Lower lobe of right lung (tissue), 2 donors: ENCODE measurements around the gene FAM9A. TPM values are rescaled to one million over a fixed set of nuclear protein-coding genes. Genes with fewer than 3 reads are reported as not detected.

Experiments used
- ATAC-seq, 2 donors: fragments of 200-7000 bp; cut with Tn5 transposase; one replicate each; pipeline ENCODE4 v1.9.1; 2020 to 2022; ENCODE audit warnings: mild to moderate bottlenecking in 2 of 2, moderate library complexity in 2 of 2
- DNase-seq: peaks from one replicate; pipeline ENCODE4 v3.0.0-alpha.2; 2020
- H3K27ac ChIP-seq: fragments of 200-600 bp; one replicate; pipeline ENCODE4 v1.8.0; 2022
- H3K27me3 ChIP-seq: fragments of 200-600 bp; one replicate; pipeline ENCODE4 v1.8.0; 2022; ENCODE audit warnings: low read depth
- H3K36me3 ChIP-seq: fragments of 200-600 bp; one replicate; pipeline ENCODE4 v1.8.0; 2022; ENCODE audit warnings: mild to moderate bottlenecking
- H3K4me1 ChIP-seq: fragments of 200-600 bp; one replicate; pipeline ENCODE4 v1.8.0; 2022
- H3K4me3 ChIP-seq: fragments of 200-600 bp; one replicate; pipeline ENCODE4 v1.8.0; 2022; ENCODE audit warnings: mild to moderate bottlenecking
- H3K9me3 ChIP-seq: fragments of 200-600 bp; one replicate; pipeline ENCODE4 v1.8.0; 2022
- intact Hi-C: fragments of 100-400 bp; cut with DNase I; formaldehyde crosslinking; loops from one replicate; pipeline ENCODE4 v1.11.0; 2022
- total RNA-seq: library from RNA; stranded (reverse); fragmentation: NEBNext Ultra II Directional; extraction: Animal tissue kit (Norgen Biotek cat#: 25700); gene quantifications from one replicate; pipeline ENCODE4 v1.2.1, GENCODE V29; 2021
- TF ChIP-seq, protein P1 (sequence below): fragments of 200-600 bp; IDR thresholded peaks from one replicate; pipeline ENCODE4 v1.8.0; 2022; ENCODE audit warnings: antibody characterized with exemption, mild to moderate bottlenecking
- donor health status: DM: no; HTN: yes; CAD: no; lungs with severe emphysema.

Gene FAM9A
- total RNA-seq, 1 donor from 2014 or later = not detected

GRCh38 chrX:8841911-8842310, 40.7 kb upstream of the FAM9A start:
- ATAC-seq (no peak), DNase-seq (no peak)
- Histone ChIP-seq H3K36me3 (no peaks in the 10 kb centered on the region), H3K27me3 (no peaks in the 10 kb centered on the region), H3K4me1 (no peaks in the 10 kb centered on the region), H3K4me3 (no peak overlapping the region), H3K9me3 (no peaks in the 10 kb centered on the region), H3K27ac (no peak overlapping the region)
- intact Hi-C loops = no loop called here
- TF ChIP-seq, protein P1, sequence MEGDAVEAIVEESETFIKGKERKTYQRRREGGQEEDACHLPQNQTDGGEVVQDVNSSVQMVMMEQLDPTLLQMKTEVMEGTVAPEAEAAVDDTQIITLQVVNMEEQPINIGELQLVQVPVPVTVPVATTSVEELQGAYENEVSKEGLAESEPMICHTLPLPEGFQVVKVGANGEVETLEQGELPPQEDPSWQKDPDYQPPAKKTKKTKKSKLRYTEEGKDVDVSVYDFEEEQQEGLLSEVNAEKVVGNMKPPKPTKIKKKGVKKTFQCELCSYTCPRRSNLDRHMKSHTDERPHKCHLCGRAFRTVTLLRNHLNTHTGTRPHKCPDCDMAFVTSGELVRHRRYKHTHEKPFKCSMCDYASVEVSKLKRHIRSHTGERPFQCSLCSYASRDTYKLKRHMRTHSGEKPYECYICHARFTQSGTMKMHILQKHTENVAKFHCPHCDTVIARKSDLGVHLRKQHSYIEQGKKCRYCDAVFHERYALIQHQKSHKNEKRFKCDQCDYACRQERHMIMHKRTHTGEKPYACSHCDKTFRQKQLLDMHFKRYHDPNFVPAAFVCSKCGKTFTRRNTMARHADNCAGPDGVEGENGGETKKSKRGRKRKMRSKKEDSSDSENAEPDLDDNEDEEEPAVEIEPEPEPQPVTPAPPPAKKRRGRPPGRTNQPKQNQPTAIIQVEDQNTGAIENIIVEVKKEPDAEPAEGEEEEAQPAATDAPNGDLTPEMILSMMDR = no peak

DNA sequence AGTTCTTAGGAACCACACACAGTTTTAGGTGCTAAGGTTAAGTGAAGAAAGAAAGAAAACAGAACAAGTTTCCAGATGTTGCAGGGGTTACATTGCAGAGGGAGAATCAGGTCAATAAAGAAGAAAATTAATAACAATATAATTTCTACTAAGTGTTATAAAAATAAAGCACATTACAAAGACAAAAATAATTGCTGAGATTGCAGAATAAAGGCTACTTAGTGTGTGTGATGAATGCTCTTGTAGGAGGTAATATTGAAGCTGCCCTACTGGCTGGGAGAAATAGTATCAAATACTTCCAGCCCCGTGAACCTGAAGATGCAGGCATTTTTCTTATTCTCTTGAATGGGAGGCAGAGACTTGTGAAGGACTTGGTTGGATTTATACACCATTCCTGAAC, 33.2 kb upstream of the FAM9A start:
- Histone ChIP-seq H3K36me3 (no peaks in the 10 kb centered on the region), H3K27me3 (no peaks in the 10 kb centered on the region), H3K9me3 (no peaks in the 10 kb centered on the region), H3K4me1 (no peaks in the 10 kb centered on the region), H3K27ac (no peak overlapping the region), H3K4me3 (no peak overlapping the region)
- intact Hi-C loops = no loop called here
- ATAC-seq (no peak), DNase-seq (no peak)
- TF ChIP-seq, protein P1 = no peak

DNA sequence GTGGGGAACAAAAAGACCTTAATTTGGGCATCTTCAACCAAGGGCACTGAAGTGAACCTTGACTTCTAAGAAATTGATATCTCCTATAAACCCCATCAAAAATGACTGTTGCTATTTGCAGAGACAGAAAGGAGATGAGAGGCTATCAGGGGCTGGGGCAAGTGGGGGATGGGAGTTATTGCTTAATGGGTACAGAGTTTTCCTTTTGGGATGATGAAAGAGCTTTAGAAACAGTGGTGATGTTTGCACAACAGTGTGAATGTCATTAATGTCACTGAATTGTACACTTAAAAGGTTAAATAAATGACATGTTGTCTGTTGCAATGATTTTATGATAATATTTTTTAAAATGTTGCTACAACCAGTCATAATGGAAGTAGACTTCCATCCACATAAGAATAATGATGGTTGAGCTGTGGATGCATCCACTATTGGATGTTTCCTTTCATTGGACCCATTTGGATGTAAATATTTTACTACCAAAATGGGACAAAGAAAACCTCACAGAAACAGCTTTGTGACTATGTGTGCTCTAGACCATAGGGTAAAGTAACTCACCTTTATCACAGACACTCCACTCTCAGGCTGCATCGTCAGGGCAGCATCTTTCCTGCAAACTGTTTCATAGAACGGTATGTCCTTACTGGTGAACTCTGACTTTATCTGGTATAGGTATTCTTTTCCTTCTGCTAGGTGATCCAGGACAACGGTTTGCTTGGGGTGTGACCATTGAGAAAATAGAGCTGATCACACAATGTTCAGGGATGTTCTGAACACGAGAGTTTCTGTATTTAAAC, 31.6 kb upstream of the FAM9A start:
- Histone ChIP-seq H3K36me3 (no peaks in the 10 kb centered on the region), H3K4me1 (no peaks in the 10 kb centered on the region), H3K27ac (no peak overlapping the region), H3K27me3 (no peaks in the 10 kb centered on the region), H3K9me3 (no peaks in the 10 kb centered on the region), H3K4me3 (no peak overlapping the region)
- intact Hi-C loops = no loop called here
- TF ChIP-seq, protein P1 = no peak
- DNase-seq = no peak
- ATAC-seq = no peak

GRCh38 chrX:8823698-8824097, 22.5 kb upstream of the FAM9A start:
- intact Hi-C loops = no loop called here

DNA sequence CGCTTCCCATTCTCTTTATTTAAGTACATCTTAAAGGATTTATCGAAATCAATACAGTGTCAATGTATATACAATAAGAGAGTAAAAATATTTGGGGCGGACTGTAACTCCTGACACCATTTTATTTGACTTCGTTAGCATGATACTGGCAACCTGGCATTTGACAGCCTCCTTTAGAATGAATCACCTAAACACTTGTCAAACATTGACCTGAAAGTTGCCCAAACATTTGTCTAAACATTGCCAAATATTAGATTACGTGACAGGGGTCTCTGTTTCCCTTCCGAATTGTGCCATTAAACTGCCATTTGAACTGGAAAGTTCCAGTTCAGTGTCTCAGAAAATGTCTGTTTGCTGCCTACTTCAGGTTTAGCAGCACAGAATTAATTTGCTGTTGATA, 20.8 kb upstream of the FAM9A start:
- no peak for ATAC-seq
- intact Hi-C loops = no loop called here

More at GRCh38 chrX:8823698-8824097, 22.5 kb upstream of the FAM9A start:
- Histone ChIP-seq H3K4me3 (no peak overlapping the region), H3K27me3 (no peaks in the 10 kb centered on the region), H3K27ac (no peak overlapping the region), H3K36me3 (no peaks in the 10 kb centered on the region), H3K4me1 (no peaks in the 10 kb centered on the region), H3K9me3 (no peaks in the 10 kb centered on the region)
- no peak for ATAC-seq
- TF ChIP-seq, protein P1 = no peak
- DNase-seq = no peak

More for the DNA sequence above, 20.8 kb upstream of the FAM9A start:
- no peak overlapping the region for H3K27ac ChIP-seq
- TF ChIP-seq, protein P1 = no peak
- H3K36me3 ChIP-seq = no peaks in the 10 kb centered on the region
- H3K9me3 ChIP-seq = no peaks in the 10 kb centered on the region
- no peaks in the 10 kb centered on the region for H3K4me1 ChIP-seq
- no peaks in the 10 kb centered on the region for H3K27me3 ChIP-seq
- no peak for DNase-seq
- no peak overlapping the region for H3K4me3 ChIP-seq
